ENCODE results near the gene SPTBN2.

Gene SPTBN2

DNA sequence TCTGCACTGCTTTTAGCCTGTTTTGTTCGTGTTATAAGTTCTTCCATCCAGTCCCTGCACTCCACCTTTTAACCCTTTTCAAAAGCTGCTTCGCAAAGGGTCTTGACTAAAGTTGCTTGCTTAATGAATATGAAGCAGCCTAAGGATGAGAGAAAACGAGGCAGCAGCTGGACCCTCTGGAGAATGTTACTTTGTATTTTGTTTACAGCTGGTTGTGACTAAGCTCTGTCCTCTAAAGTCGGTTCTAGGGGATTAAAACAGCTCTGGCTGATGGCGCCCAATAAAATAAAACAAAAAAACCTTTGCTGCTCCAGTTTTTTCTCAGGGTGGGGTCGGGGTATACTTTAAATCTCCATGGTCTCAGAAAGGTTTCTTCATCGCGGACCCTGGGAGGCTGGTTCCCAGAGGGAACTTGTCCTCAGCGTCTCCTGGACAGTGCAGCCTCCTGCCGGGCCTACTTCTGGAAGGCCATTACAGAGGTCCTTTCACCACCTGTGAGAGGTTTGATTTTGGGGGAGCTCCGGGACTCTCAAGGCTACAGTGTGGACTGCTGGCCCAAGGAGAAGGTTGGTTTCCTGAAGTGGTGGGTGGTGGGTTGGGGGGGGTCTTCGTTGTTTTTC lies 91.3 kb downstream of the SPTBN2 start:
- peak overlapping the region; percentile 44 for H3K4me3 ChIP-seq (ENCODE audit: low read depth, low read length)
- TF ChIP-seq, protein P1, sequence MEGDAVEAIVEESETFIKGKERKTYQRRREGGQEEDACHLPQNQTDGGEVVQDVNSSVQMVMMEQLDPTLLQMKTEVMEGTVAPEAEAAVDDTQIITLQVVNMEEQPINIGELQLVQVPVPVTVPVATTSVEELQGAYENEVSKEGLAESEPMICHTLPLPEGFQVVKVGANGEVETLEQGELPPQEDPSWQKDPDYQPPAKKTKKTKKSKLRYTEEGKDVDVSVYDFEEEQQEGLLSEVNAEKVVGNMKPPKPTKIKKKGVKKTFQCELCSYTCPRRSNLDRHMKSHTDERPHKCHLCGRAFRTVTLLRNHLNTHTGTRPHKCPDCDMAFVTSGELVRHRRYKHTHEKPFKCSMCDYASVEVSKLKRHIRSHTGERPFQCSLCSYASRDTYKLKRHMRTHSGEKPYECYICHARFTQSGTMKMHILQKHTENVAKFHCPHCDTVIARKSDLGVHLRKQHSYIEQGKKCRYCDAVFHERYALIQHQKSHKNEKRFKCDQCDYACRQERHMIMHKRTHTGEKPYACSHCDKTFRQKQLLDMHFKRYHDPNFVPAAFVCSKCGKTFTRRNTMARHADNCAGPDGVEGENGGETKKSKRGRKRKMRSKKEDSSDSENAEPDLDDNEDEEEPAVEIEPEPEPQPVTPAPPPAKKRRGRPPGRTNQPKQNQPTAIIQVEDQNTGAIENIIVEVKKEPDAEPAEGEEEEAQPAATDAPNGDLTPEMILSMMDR (IDR thresholded peaks at IDR 0.05; ENCODE audit: borderline replicate concordance, insufficient read depth, low read depth, low read length) = no peak

DNA sequence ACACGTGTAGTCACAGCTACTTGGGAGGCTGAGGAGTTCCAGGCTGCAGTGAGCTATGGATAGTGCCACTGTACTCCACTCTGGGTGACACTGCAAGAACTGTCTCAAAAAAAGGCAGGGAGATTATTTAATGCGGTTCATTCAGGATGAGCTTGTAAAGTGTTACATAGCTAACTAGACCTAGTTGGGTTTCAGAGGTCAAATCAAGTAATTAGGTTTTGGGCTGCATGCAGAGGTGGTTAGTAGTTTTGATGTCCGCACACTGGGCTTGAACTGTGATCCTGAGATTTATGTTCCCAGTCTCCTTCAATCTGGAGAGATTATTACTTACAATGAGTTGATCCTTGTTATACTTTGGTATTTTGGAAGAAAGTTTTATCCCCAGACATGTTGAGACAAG lies 92.6 kb downstream of the SPTBN2 start:
- H3K4me3 ChIP-seq (ENCODE audit: low read depth, low read length) = no peak overlapping the region
- TF ChIP-seq, protein P1 (IDR thresholded peaks at IDR 0.05; ENCODE audit: borderline replicate concordance, insufficient read depth, low read depth, low read length) = no peak

All from GM12875 (cell line).